B cell (primary cell): ENCODE measurements around the gene OR8J1. TPM values are rescaled to one million over a fixed set of nuclear protein-coding genes. Genes with fewer than 3 reads are reported as not detected.

ENCODE experiments used
- ATAC-seq: fragments of 200-7000 bp; cut with Tn5 transposase; one replicate; pipeline ENCODE4 v1.10.0; 2021; ENCODE audit warnings: low read depth, mild to moderate bottlenecking, moderate number of reproducible peaks, moderate library complexity
- CTCF ChIA-PET: fragments of 350-600 bp; sonication (Branson Sonifier 250); formaldehyde crosslinking; loops from one replicate; lab custom pipeline; 2021; ENCODE audit warnings: antibody characterized with exemption, inconsistent platforms; lab: Charles Lee
- POLR2A ChIA-PET: fragments of 350-600 bp; sonication (Branson Sonifier 250); formaldehyde crosslinking; loops from one replicate; lab custom pipeline; 2021; ENCODE audit warnings: antibody characterized with exemption; lab: Charles Lee
- DNase-seq: peaks from one replicate; pipeline ENCODE4 v3.0.0; 2013
- H2AFZ ChIP-seq: 2 replicates; pipeline ENCODE4 v1.6.1; 2012; ENCODE audit warnings: mild to moderate bottlenecking, low read depth, low read length; ENCODE audit not compliant: insufficient read depth, poor library complexity, severe bottlenecking
- H3K27ac ChIP-seq, 2 donors: 1 replicate in 1 of 2; 2 replicates in 1 of 2; pipeline ENCODE4 v1.5.1; 2012 to 2013; ENCODE audit warnings: low read length in 2 of 2, mild to moderate bottlenecking in 2 of 2, moderate library complexity in 1 of 2
- H3K27me3 ChIP-seq, 4 experiments: fragments of 200-600 bp in 1 of 4; sonication (generic) in 1 of 4; replicated peaks in 1 of 4; 1 replicate in 2 of 4; 2 replicates in 2 of 4; pipeline versions ENCODE4 v1.6.1 to v1.7.0; 2013 to 2016; ENCODE audit warnings: low read length in 3 of 4, mild to moderate bottlenecking in 2 of 4, mixed read lengths in 1 of 4, moderate library complexity in 1 of 4; ENCODE audit not compliant: insufficient read depth in 4 of 4, control insufficient read depth in 3 of 4; ENCODE audit errors: control extremely low read depth in 1 of 4
- H3K36me3 ChIP-seq, 2 experiments: replicated peaks in 1 of 2; 1 replicate in 1 of 2; 2 replicates in 1 of 2; pipeline versions ENCODE4 v1.6.1 to v1.7.1; 2013; ENCODE audit warnings: low read length in 1 of 2; ENCODE audit not compliant: insufficient read depth in 2 of 2, control insufficient read depth in 1 of 2; ENCODE audit errors: control extremely low read depth in 1 of 2, extremely low read depth in 1 of 2
- H3K4me1 ChIP-seq, 2 donors: fragments of 200-600 bp in 1 of 2; sonication (generic) in 1 of 2; 1 replicate in 1 of 2; 2 replicates in 1 of 2; pipeline versions ENCODE4 v1.5.1 to v1.6.1; 2013 to 2017; ENCODE audit warnings: low read length in 2 of 2; ENCODE audit not compliant: control insufficient read depth in 2 of 2, insufficient read depth in 2 of 2
- H3K4me2 ChIP-seq: replicated peaks from 2 replicates; pipeline ENCODE3; 2012; ENCODE audit warnings: mild to moderate bottlenecking, low read depth, low read length; ENCODE audit not compliant: poor library complexity, severe bottlenecking
- H3K4me3 ChIP-seq, 5 experiments: fragments of 200-600 bp in 1 of 5; sonication (generic) in 1 of 5; 1 replicate in 3 of 5; 2 replicates in 2 of 5; pipeline versions ENCODE4 v1.5.1 to v1.7.0; 2011 to 2016; ENCODE audit warnings: low read length in 4 of 5, mild to moderate bottlenecking in 4 of 5, low read depth in 2 of 5, control low read depth in 1 of 5, moderate library complexity in 1 of 5; ENCODE audit not compliant: insufficient read depth in 1 of 5; ENCODE audit errors: control extremely low read depth in 1 of 5, extremely low read depth in 1 of 5
- H3K79me2 ChIP-seq: fragments of 200-600 bp; sonication (generic); one replicate; pipeline ENCODE4 v1.6.0; 2016; ENCODE audit warnings: low read length; ENCODE audit not compliant: control insufficient read depth, insufficient read depth
- H3K9ac ChIP-seq: fragments of 200-600 bp; sonication (generic); 2 replicates; pipeline ENCODE4 v1.6.1; 2017; ENCODE audit warnings: mild to moderate bottlenecking, low read length, moderate library complexity
- H3K9me3 ChIP-seq, 3 donors: one replicate each; pipeline versions ENCODE4 v1.6.1 to v1.7.1; 2013; ENCODE audit warnings: low read length in 2 of 3; ENCODE audit not compliant: control insufficient read depth in 2 of 3, insufficient read depth in 1 of 3; ENCODE audit errors: control extremely low read depth in 1 of 3
- H4K20me1 ChIP-seq: 2 replicates; pipeline ENCODE4 v1.6.0; 2012; ENCODE audit warnings: mild to moderate bottlenecking, low read length; ENCODE audit not compliant: insufficient read depth, control insufficient read depth, poor library complexity, severe bottlenecking
- H3K27ac Mint-ChIP-seq: one replicate; pipeline ENCODE4 v1.8.0; 2021; ENCODE audit warnings: mixed read lengths
- H3K27me3 Mint-ChIP-seq: one replicate; pipeline ENCODE4 v1.8.0; 2021; ENCODE audit warnings: mixed read lengths
- H3K4me1 Mint-ChIP-seq: one replicate; pipeline ENCODE4 v1.8.0; 2021; ENCODE audit warnings: mixed read lengths
- H3K4me3 Mint-ChIP-seq: one replicate; pipeline ENCODE4 v1.8.0; 2021; ENCODE audit warnings: mixed read lengths
- H3K9me3 Mint-ChIP-seq: one replicate; pipeline ENCODE4 v1.8.0; 2022; ENCODE audit warnings: mixed read lengths; ENCODE audit not compliant: insufficient read depth
- CTCF ChIP-seq: fragments of 200-600 bp; IDR thresholded peaks from one replicate; pipeline ENCODE4 v1.8.0; 2022; ENCODE audit warnings: antibody characterized with exemption, mild to moderate bottlenecking
- EZH2 ChIP-seq: IDR thresholded peaks from 2 replicates; pipeline ENCODE4 v1.6.1; 2012; ENCODE audit warnings: borderline replicate concordance, low read depth, mild to moderate bottlenecking, moderate library complexity, low read length; ENCODE audit not compliant: insufficient read depth, poor library complexity, severe bottlenecking
- WGBS: methylation state at CpG from one replicate; pipeline ENCODE4 v1.1.5; 2013; ENCODE audit warnings: missing lambda C conversion rate; ENCODE audit not compliant: insufficient coverage; 5-methylcytosine and 5-hydroxymethylcytosine counted together
- intact Hi-C: fragments of 100-400 bp; cut with micrococcal nuclease; formaldehyde crosslinking; loops from one replicate; pipeline ENCODE4 v1.10.0; 2022
- polyA plus RNA-seq: library from polyadenylated mRNA; depleted of rRNA; stranded (reverse); fragments of >200 nt; gene quantifications from 2 replicates; pipeline ENCODE4 v1.2.3, GENCODE V29; 2012
- total RNA-seq, 2 donors: library from RNA; stranded (reverse); fragments of 120-200 nt in 1 of 2; gene quantifications; 1 replicate in 1 of 2; 2 replicates in 1 of 2; pipeline versions ENCODE4 v1.2.3 to v1.2.4, GENCODE V29; 2013 to 2022

OR8J1 gene
- total and polyA plus RNA-seq, 2 donors (not counting 1 experiment from before 2014, with no cell fraction given), result not detected

- DNase-seq, result no peak
- WGBS, result 89% methylated on average over 1 of the region's 1 CpG
- H3K4me2 ChIP-seq, result no peak within 1 kb of the TSS
- H3K9me3 ChIP-seq, result no peaks in the 10 kb centered on the region
- no peak for TF ChIP-seq CTCF
- no peak for TF ChIP-seq EZH2
- no peaks in the 10 kb centered on the region for H3K4me1 ChIP-seq
- H3K4me3 ChIP-seq, result no peak within 1 kb of the TSS
- H3K9ac ChIP-seq, result no peak within 1 kb of the TSS
- Mint-ChIP-seq H3K27me3 (no peaks in the 10 kb centered on the region), H3K27ac (no peak within 1 kb of the TSS), H3K4me1 (no peaks in the 10 kb centered on the region), H3K4me3 (no peak within 1 kb of the TSS), H3K9me3 (peaks cover 8% of the 10 kb centered on the region)
- POLR2A ChIA-PET, result no interaction called here
- H3K27ac ChIP-seq, result no peak within 1 kb of the TSS
- H4K20me1 ChIP-seq, result no peaks in the 10 kb centered on the region
- no peaks in the 10 kb centered on the region for H3K79me2 ChIP-seq
- intact Hi-C loops, result no loop called here
- no peak within 1 kb of the TSS for H2AFZ ChIP-seq
- H3K27me3 ChIP-seq, result no peaks in the 10 kb centered on the region
- CTCF ChIA-PET, result no interaction called here
- no peaks in the 10 kb centered on the region for H3K36me3 ChIP-seq
- ATAC-seq, result no peak
Observed at GRCh38 chr11:56345739-56346138, 8.4 kb upstream of the OR8J1 start, which contains the start of gene OR8K1. TSS of gene OR8K1 (plus strand) at chr11:56346039. CDS start at chr11:56346039, 0 bp downstream.

GRCh38 chr11:56375324-56375723 lies 21.2 kb downstream of the OR8J1 start, which contains the start of gene OR8U1:
TSS of gene OR8U1 (plus strand) at chr11:56375624. CDS start at chr11:56375624, 0 bp downstream.
- ChIA-PET CTCF (interaction anchor here (1.4 kb wide), 1 partner anchor 14 kb away, joined by 3 read pairs; no protein-coding TSS in a partner anchor), POLR2A (no interaction called here)
- Histone ChIP-seq H3K27me3 (no peaks in the 10 kb centered on the region), H3K79me2 (no peaks in the 10 kb centered on the region), H3K4me3 (no peak within 1 kb of the TSS), H3K9ac (no peak within 1 kb of the TSS), H2AFZ (no peak within 1 kb of the TSS), H3K4me1 (no peaks in the 10 kb centered on the region), H3K27ac (no peak within 1 kb of the TSS), H3K4me2 (no peak within 1 kb of the TSS), H3K36me3 (no peaks in the 10 kb centered on the region), H4K20me1 (no peaks in the 10 kb centered on the region), H3K9me3 (peaks cover 0 to 4% (median 0%) of the 10 kb centered on the region in 3 donors)
- WGBS, result 56% methylated on average over 1 of the region's 2 CpGs
- DNase-seq (no peak), ATAC-seq (no peak)
- TF ChIP-seq EZH2 (no peak), CTCF (no peak)
- H3K4me3 Mint-ChIP-seq, result no peak within 1 kb of the TSS
- H3K9me3 Mint-ChIP-seq, result peaks cover 9% of the 10 kb centered on the region
- intact Hi-C loops, result loop anchor here (10.0 kb wide), 1 partner anchor 61 kb away; the partner anchor contains the start of gene OR8K3
- H3K27ac Mint-ChIP-seq, result no peak within 1 kb of the TSS
- no peaks in the 10 kb centered on the region for H3K27me3 Mint-ChIP-seq
- H3K4me1 Mint-ChIP-seq, result no peaks in the 10 kb centered on the region
